ENCODE data around the gene HSPD1. TPM values are rescaled to one million over a fixed set of nuclear protein-coding genes. Genes with fewer than 3 reads are reported as not detected.
"Not testable (repeated sequence)": the region's sequence is repeated elsewhere in the genome, so short reads cannot be mapped to it uniquely, and the experiment has no call there.

The HSPD1 gene
- polyA plus RNA-seq, 1 donor from 2014 or later = 229 TPM

DNA sequence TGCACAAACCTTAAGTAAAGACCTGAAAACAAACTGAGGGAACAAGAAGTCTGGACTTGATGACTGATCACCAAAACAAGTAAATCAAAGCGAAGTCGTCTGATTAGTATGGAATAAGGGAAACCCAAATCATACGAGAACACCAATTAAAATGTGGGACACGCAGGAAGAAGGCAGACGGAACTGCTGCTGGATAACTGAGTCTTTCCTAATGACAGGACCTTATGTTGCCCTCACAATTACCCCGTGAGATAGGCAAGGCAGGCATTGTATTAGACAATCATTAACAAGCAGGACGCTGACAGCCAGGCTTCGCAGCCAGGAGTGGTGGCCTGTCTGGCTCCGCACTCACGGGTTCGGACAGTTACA lies 46.9 kb downstream of the HSPD1 start:
- H2AFZ ChIP-seq (ENCODE audit: low read depth, low read length) = peak overlapping the region; percentile 95
- peak overlapping the region; percentile 88 for H3K4me3 ChIP-seq (ENCODE audit: low read length)
- H3K79me2 ChIP-seq (replicated peaks; ENCODE audit: insufficient read depth, low read length) = peaks cover 22% of the 10 kb centered on the region
- peak overlapping the region; percentile 84 for H3K9ac ChIP-seq (ENCODE audit: low read length)
- H3K4me2 ChIP-seq (ENCODE audit: low read length) = peak overlapping the region; percentile 86
- H3K36me3 ChIP-seq (ENCODE audit: insufficient read depth, low read length) = no peaks in the 10 kb centered on the region
- TF ChIP-seq POLR2AphosphoS5 (IDR thresholded peaks at IDR 0.05) = no peak
- H3K27me3 ChIP-seq (ENCODE audit: insufficient read depth, low read depth, low read length) = no peaks in the 10 kb centered on the region
- peak overlapping the region; percentile 90 for H3K27ac ChIP-seq (ENCODE audit: low read length)
- H4K20me1 ChIP-seq (ENCODE audit: insufficient read depth) = no peaks in the 10 kb centered on the region
- no peaks in the 10 kb centered on the region for H3K9me2 ChIP-seq (ENCODE audit: insufficient read depth, low read length)
- no peaks in the 10 kb centered on the region for H3K9me3 ChIP-seq (ENCODE audit: low read length)
- peaks cover 3% of the 10 kb centered on the region for H3F3A ChIP-seq (ENCODE audit: insufficient read depth, low read length, poor library complexity, severe bottlenecking)

DNA sequence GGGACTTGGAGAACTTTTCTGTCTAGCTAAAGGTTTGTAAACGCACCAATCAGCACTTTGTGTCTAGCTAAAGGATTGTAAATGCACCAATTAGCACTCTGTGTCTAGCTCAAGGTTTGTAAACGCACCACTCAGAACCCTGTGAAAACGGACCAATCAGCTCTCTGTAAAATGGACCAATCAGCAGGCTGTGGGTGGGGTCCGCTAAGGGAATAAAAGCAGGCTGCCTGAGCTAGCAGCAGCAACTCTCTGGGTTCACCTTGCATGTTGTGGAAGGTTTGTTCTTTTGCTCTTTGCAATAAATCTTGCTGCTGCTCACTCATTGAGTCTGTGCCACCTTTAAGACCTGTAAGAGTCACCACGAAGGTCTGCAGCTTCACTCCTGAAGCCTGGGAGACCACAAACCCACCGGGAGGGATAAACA lies 48.7 kb downstream of the HSPD1 start:
- not testable (repeated sequence) for H2AFZ ChIP-seq (ENCODE audit: low read depth, low read length); H3K36me3 ChIP-seq (ENCODE audit: insufficient read depth, low read length); H3K9me2 ChIP-seq (ENCODE audit: insufficient read depth, low read length)

DNA sequence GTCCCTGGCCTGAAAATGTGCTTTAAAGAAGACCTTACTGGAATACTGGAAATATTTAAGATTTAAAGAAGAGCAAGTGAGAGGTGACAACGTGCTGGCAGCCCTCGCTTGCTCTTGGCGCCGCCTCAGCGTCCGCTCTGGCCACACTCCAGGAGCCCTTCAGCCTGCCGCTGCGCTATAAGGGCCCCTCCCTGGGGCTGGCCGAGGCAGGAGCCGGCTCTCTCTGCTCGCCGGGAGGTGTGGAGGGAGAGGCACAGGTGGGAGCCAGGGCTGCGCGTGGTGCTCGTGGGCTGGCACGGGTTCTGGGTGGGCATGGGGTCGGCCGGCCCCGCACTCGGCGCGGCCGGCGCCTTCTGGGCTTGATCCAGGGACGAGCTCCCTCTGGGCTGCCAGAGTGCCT lies 49.2 kb downstream of the HSPD1 start:
- Histone ChIP-seq H3K79me2 (replicated peaks; ENCODE audit: insufficient read depth, low read length) (peaks cover 17% of the 10 kb centered on the region), H3F3A (ENCODE audit: insufficient read depth, low read length, poor library complexity, severe bottlenecking) (peaks cover 3% of the 10 kb centered on the region), H3K4me3 (ENCODE audit: low read length) (no peak overlapping the region), H3K4me2 (ENCODE audit: low read length) (no peak overlapping the region), H3K27ac (ENCODE audit: low read length) (no peak overlapping the region), H4K20me1 (ENCODE audit: insufficient read depth) (no peaks in the 10 kb centered on the region), H3K9me3 (ENCODE audit: low read length) (no peaks in the 10 kb centered on the region), H3K27me3 (ENCODE audit: insufficient read depth, low read depth, low read length) (no peaks in the 10 kb centered on the region), H3K9ac (ENCODE audit: low read length) (no peak overlapping the region), H3K9me2 (ENCODE audit: insufficient read depth, low read length) (no peaks in the 10 kb centered on the region), H3K36me3 (ENCODE audit: insufficient read depth, low read length) (no peaks in the 10 kb centered on the region), H2AFZ (ENCODE audit: low read depth, low read length) (no peak overlapping the region)
- TF ChIP-seq SMC3 (conservative IDR thresholded peaks at IDR 0.05; ENCODE audit: poor library complexity) = no peak
- no peak for TF ChIP-seq POLR2AphosphoS5 (IDR thresholded peaks at IDR 0.05)
- TF ChIP-seq EP300 (conservative IDR thresholded peaks at IDR 0.05; ENCODE audit: poor library complexity, severe bottlenecking) = no peak
- no peak for TF ChIP-seq RAD21 (conservative IDR thresholded peaks at IDR 0.05)
- TF ChIP-seq, protein P1, sequence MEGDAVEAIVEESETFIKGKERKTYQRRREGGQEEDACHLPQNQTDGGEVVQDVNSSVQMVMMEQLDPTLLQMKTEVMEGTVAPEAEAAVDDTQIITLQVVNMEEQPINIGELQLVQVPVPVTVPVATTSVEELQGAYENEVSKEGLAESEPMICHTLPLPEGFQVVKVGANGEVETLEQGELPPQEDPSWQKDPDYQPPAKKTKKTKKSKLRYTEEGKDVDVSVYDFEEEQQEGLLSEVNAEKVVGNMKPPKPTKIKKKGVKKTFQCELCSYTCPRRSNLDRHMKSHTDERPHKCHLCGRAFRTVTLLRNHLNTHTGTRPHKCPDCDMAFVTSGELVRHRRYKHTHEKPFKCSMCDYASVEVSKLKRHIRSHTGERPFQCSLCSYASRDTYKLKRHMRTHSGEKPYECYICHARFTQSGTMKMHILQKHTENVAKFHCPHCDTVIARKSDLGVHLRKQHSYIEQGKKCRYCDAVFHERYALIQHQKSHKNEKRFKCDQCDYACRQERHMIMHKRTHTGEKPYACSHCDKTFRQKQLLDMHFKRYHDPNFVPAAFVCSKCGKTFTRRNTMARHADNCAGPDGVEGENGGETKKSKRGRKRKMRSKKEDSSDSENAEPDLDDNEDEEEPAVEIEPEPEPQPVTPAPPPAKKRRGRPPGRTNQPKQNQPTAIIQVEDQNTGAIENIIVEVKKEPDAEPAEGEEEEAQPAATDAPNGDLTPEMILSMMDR (IDR thresholded peaks at IDR 0.05; ENCODE audit: poor library complexity, severe bottlenecking) = no peak
- no peak for TF ChIP-seq MXI1 (conservative IDR thresholded peaks at IDR 0.05; ENCODE audit: poor library complexity, severe bottlenecking)
- TF ChIP-seq, protein P2, sequence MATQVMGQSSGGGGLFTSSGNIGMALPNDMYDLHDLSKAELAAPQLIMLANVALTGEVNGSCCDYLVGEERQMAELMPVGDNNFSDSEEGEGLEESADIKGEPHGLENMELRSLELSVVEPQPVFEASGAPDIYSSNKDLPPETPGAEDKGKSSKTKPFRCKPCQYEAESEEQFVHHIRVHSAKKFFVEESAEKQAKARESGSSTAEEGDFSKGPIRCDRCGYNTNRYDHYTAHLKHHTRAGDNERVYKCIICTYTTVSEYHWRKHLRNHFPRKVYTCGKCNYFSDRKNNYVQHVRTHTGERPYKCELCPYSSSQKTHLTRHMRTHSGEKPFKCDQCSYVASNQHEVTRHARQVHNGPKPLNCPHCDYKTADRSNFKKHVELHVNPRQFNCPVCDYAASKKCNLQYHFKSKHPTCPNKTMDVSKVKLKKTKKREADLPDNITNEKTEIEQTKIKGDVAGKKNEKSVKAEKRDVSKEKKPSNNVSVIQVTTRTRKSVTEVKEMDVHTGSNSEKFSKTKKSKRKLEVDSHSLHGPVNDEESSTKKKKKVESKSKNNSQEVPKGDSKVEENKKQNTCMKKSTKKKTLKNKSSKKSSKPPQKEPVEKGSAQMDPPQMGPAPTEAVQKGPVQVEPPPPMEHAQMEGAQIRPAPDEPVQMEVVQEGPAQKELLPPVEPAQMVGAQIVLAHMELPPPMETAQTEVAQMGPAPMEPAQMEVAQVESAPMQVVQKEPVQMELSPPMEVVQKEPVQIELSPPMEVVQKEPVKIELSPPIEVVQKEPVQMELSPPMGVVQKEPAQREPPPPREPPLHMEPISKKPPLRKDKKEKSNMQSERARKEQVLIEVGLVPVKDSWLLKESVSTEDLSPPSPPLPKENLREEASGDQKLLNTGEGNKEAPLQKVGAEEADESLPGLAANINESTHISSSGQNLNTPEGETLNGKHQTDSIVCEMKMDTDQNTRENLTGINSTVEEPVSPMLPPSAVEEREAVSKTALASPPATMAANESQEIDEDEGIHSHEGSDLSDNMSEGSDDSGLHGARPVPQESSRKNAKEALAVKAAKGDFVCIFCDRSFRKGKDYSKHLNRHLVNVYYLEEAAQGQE (IDR thresholded peaks at IDR 0.05; ENCODE audit: borderline replicate concordance) = no peak
- TF ChIP-seq TAF1 (IDR thresholded peaks at IDR 0.05; ENCODE audit: low read depth) = no peak
- TF ChIP-seq EZH2 (IDR thresholded peaks at IDR 0.05; ENCODE audit: borderline replicate concordance, insufficient read depth, low read length, poor library complexity, severe bottlenecking) = no peak

More for the DNA sequence above, 48.7 kb downstream of the HSPD1 start:
- H3K9me3 ChIP-seq (ENCODE audit: low read length); H4K20me1 ChIP-seq (ENCODE audit: insufficient read depth); H3K27me3 ChIP-seq (ENCODE audit: insufficient read depth, low read depth, low read length); H3F3A ChIP-seq (ENCODE audit: insufficient read depth, low read length, poor library complexity, severe bottlenecking); H3K27ac ChIP-seq (ENCODE audit: low read length); H3K4me2 ChIP-seq (ENCODE audit: low read length); H3K9ac ChIP-seq (ENCODE audit: low read length); H3K4me3 ChIP-seq (ENCODE audit: low read length): not testable (repeated sequence)
- H3K79me2 ChIP-seq (replicated peaks; ENCODE audit: insufficient read depth, low read length) = peaks cover 21% of the 10 kb centered on the region

All from neural cell (in vitro differentiated cells).